Epithelial cell of proximal tubule (primary cell): ENCODE measurements around the gene IL36G. TPM values are rescaled to one million over a fixed set of nuclear protein-coding genes. Genes with fewer than 3 reads are reported as not detected.

Experiments
- DNase-seq: peaks from one replicate; pipeline ENCODE4 v3.0.0-alpha.2; 2011; ENCODE audit warnings: low read depth
- H3K4me3 ChIP-seq: 2 replicates; pipeline ENCODE4 v1.5.1; 2011; ENCODE audit warnings: low read depth, mild to moderate bottlenecking, low read length
- total RNA-seq: library from RNA; depleted of rRNA; stranded (reverse); fragments of >200 nt; gene quantifications from 2 replicates; pipeline ENCODE4 v1.2.3, GENCODE V29; 2015
- TF ChIP-seq, protein P1 (sequence below): conservative IDR thresholded peaks from 2 replicates; pipeline ENCODE4 v1.5.1; 2012; ENCODE audit warnings: low read depth, mild to moderate bottlenecking, low read length

The IL36G gene
- total RNA-seq, 1 donor from 2014 or later: not detected

- no peak for DNase-seq
- TF ChIP-seq, protein P1, sequence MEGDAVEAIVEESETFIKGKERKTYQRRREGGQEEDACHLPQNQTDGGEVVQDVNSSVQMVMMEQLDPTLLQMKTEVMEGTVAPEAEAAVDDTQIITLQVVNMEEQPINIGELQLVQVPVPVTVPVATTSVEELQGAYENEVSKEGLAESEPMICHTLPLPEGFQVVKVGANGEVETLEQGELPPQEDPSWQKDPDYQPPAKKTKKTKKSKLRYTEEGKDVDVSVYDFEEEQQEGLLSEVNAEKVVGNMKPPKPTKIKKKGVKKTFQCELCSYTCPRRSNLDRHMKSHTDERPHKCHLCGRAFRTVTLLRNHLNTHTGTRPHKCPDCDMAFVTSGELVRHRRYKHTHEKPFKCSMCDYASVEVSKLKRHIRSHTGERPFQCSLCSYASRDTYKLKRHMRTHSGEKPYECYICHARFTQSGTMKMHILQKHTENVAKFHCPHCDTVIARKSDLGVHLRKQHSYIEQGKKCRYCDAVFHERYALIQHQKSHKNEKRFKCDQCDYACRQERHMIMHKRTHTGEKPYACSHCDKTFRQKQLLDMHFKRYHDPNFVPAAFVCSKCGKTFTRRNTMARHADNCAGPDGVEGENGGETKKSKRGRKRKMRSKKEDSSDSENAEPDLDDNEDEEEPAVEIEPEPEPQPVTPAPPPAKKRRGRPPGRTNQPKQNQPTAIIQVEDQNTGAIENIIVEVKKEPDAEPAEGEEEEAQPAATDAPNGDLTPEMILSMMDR: no peak
- no peak overlapping the region for H3K4me3 ChIP-seq
Observed at GRCh38 chr2:112994648-112995047, 16.8 kb downstream of the IL36G start.

GRCh38 chr2:112995346-112995920, 17.6 kb downstream of the IL36G start:
- TF ChIP-seq, protein P1: no peak
- no peak overlapping the region for H3K4me3 ChIP-seq
- no peak for DNase-seq

- TF ChIP-seq, protein P1: no peak
- DNase-seq: no peak
- no peak overlapping the region for H3K4me3 ChIP-seq
Observed at GRCh38 chr2:112996635-112997034, 18.8 kb downstream of the IL36G start.

DNA sequence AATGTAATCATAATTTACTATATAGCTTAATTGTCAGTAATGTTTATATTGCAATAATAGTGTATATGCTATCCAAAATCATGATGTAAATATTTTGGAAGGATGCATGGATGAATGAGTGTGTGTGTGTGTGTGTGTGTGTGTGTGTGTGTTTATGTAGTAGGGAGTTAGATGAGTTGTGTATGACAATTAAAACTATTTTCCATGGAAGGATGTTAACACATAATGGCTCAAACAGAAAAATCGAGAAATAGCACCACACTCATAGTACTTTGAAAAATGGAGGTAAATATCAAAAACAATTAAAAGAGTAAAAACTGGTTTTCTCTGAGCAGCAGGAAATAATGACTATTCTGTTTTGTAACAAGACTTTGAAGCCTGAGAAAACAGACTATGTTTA, 19.3 kb downstream of the IL36G start:
- TF ChIP-seq, protein P1: no peak
- no peak for DNase-seq
- no peak overlapping the region for H3K4me3 ChIP-seq

GRCh38 chr2:113000436-113000835, 22.6 kb downstream of the IL36G start:
- no peak overlapping the region for H3K4me3 ChIP-seq
- DNase-seq: no peak
- TF ChIP-seq, protein P1: no peak

DNA sequence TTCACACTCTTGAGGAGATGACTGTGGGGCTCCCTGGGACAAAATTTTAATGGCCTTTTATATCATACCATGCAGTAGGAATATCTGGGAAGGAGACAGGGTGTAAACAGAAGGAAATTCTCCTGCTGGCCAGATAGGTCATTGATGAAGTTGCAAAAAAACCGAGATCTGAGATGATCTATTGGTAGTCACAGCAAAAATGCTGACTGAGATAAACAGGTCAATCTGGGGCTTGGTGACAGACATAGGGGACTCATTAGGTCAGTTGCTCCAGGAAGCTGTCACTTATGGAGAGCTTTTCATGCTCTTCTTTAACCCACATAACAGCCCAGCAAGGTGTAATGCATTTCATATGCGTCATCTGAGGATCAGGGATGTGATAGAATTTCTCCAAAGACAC, 24.9 kb downstream of the IL36G start:
- TF ChIP-seq, protein P1: no peak
- no peak for DNase-seq
- H3K4me3 ChIP-seq: no peak overlapping the region

DNA sequence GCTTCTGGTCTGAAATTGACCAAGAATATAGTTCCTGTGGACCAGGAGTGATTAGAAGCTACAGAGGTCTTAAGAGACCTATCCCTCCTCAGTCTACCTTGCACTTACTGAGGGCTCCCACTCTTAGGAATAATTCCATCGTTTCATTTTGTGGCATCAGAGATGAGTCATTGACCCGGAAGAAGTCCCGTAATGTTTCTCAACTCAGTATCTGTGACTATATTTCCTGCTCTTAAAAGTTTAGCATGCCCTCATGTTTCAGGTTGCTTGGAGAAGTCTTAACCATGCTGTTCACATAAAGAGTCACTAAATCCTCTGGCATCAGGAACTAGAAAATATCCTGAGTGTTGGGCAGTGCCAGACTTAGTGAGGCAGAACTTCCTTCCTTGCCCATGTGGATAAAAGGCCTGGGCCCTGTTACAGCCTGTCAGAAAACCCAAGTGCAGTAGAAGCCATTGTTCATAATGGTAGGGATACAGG, 27.3 kb downstream of the IL36G start, which contains the start of gene IL36A:
Gene IL36A, plus strand, starts transcription at position 430 of the 480 bp plus-strand sequence. CDS start 413 bp downstream, outside the sequence.
- no peak for DNase-seq
- no peak within 1 kb of the TSS for H3K4me3 ChIP-seq
- TF ChIP-seq, protein P1: no peak
